Measurements from ENCODE around the gene PLXNA4.

PLXNA4 gene

GRCh38 chr7:132197772-132198171 lies 378.5 kb downstream of the PLXNA4 start:
- no peak overlapping the region for H4K91ac ChIP-seq (ENCODE audit: low read length)
- DNase-seq, result no peak
- H2BK12ac ChIP-seq (ENCODE audit: low read length in 2 of 2), result no peak overlapping the region
- H3K4me3 ChIP-seq (ENCODE audit: insufficient read depth in 1 of 2, low read depth in 1 of 2, low read length in 2 of 2), result no peak overlapping the region
- no peaks in the 10 kb centered on the region for H3K4me1 ChIP-seq (ENCODE audit: control insufficient read depth, insufficient read depth, low read depth, low read length)
- H2BK15ac ChIP-seq (ENCODE audit: low read depth, poor library complexity, severe bottlenecking), result no peak overlapping the region
- H3K9ac ChIP-seq (ENCODE audit: low read length), result no peak overlapping the region
- H2BK120ac ChIP-seq (ENCODE audit: low read depth, low read length), result no peak overlapping the region
- peaks cover 0 to 70% of the 10 kb centered on the region in 2 experiments for H3K36me3 ChIP-seq (ENCODE audit: control insufficient read depth in 1 of 2, insufficient read depth in 2 of 2, low read depth in 1 of 2, low read length in 2 of 2)
- H3K18ac ChIP-seq (ENCODE audit: low read depth in 1 of 2, low read length in 2 of 2), result no peak overlapping the region
- H3K79me1 ChIP-seq (replicated peaks; ENCODE audit: low read length, poor library complexity, severe bottlenecking), result no peaks in the 10 kb centered on the region
- H3K9me3 ChIP-seq (ENCODE audit: control insufficient read depth, low read length), result no peaks in the 10 kb centered on the region
- 100% methylated on average over 1 of the region's 2 CpGs for WGBS
- no peak overlapping the region for H3K4me2 ChIP-seq (ENCODE audit: low read length, poor library complexity, severe bottlenecking)
- H3K27ac ChIP-seq (ENCODE audit: low read length, poor library complexity, severe bottlenecking), result no peak overlapping the region
- H2AK5ac ChIP-seq (ENCODE audit: low read length, severe bottlenecking), result no peak overlapping the region
- no peak overlapping the region for H3K14ac ChIP-seq (ENCODE audit: low read length in 2 of 2)
- no peak overlapping the region for H3K23ac ChIP-seq (ENCODE audit: low read length in 2 of 2)
- H2AFZ ChIP-seq (ENCODE audit: low read depth, low read length), result no peak overlapping the region
- no peaks in the 10 kb centered on the region for H3K27me3 ChIP-seq (ENCODE audit: control insufficient read depth in 1 of 2, insufficient read depth in 1 of 2, low read length in 2 of 2)
- no peak overlapping the region for H4K8ac ChIP-seq (ENCODE audit: low read length)
- H2BK5ac ChIP-seq (ENCODE audit: low read depth, low read length, poor library complexity, severe bottlenecking), result no peak overlapping the region
- no peak overlapping the region for H3K4ac ChIP-seq (ENCODE audit: low read depth in 1 of 2, low read length in 2 of 2)

GRCh38 chr7:132193898-132194297 lies 382.4 kb downstream of the PLXNA4 start:
- Histone ChIP-seq H2BK5ac (ENCODE audit: low read depth, low read length, poor library complexity, severe bottlenecking) (no peak overlapping the region), H2AK5ac (ENCODE audit: low read length, severe bottlenecking) (no peak overlapping the region), H3K79me1 (replicated peaks; ENCODE audit: low read length, poor library complexity, severe bottlenecking) (no peaks in the 10 kb centered on the region), H2BK12ac (ENCODE audit: low read length in 2 of 2) (no peak overlapping the region), H2AFZ (ENCODE audit: low read depth, low read length) (no peak overlapping the region), H3K4me3 (ENCODE audit: insufficient read depth in 1 of 2, low read depth in 1 of 2, low read length in 2 of 2) (no peak overlapping the region), H4K91ac (ENCODE audit: low read length) (no peak overlapping the region), H3K18ac (ENCODE audit: low read depth in 1 of 2, low read length in 2 of 2) (no peak overlapping the region), H3K4me2 (ENCODE audit: low read length, poor library complexity, severe bottlenecking) (no peak overlapping the region), H3K36me3 (ENCODE audit: control insufficient read depth in 1 of 2, insufficient read depth in 2 of 2, low read depth in 1 of 2, low read length in 2 of 2) (peaks cover 0 to 55% of the 10 kb centered on the region in 2 experiments), H3K27me3 (ENCODE audit: control insufficient read depth in 1 of 2, insufficient read depth in 1 of 2, low read length in 2 of 2) (no peaks in the 10 kb centered on the region), H3K9ac (ENCODE audit: low read length) (no peak overlapping the region), H3K4me1 (ENCODE audit: control insufficient read depth, insufficient read depth, low read depth, low read length) (no peaks in the 10 kb centered on the region), H3K4ac (ENCODE audit: low read depth in 1 of 2, low read length in 2 of 2) (no peak overlapping the region), H3K14ac (ENCODE audit: low read length in 2 of 2) (no peak overlapping the region), H3K9me3 (ENCODE audit: control insufficient read depth, low read length) (no peaks in the 10 kb centered on the region), H2BK15ac (ENCODE audit: low read depth, poor library complexity, severe bottlenecking) (no peak overlapping the region), H3K27ac (ENCODE audit: low read length, poor library complexity, severe bottlenecking) (no peak overlapping the region), H2BK120ac (ENCODE audit: low read depth, low read length) (no peak overlapping the region), H4K8ac (ENCODE audit: low read length) (no peak overlapping the region), H3K23ac (ENCODE audit: low read length in 2 of 2) (no peak overlapping the region)
- no peak for DNase-seq
- WGBS, result 80% methylated on average over 5 of the region's 5 CpGs

GRCh38 chr7:132192809-132193208 lies 383.5 kb downstream of the PLXNA4 start:
- no peak for DNase-seq
- no peak overlapping the region for H2BK12ac ChIP-seq (ENCODE audit: low read length in 2 of 2)

GRCh38 chr7:132191418-132191817 lies 384.9 kb downstream of the PLXNA4 start:
- H3K9me3 ChIP-seq (ENCODE audit: control insufficient read depth, low read length), result peaks cover 10% of the 10 kb centered on the region
- H2AK5ac ChIP-seq (ENCODE audit: low read length, severe bottlenecking), result no peak overlapping the region
- H3K14ac ChIP-seq (ENCODE audit: low read length in 2 of 2), result no peak overlapping the region
- H4K8ac ChIP-seq (ENCODE audit: low read length), result no peak overlapping the region
- no peak overlapping the region for H3K9ac ChIP-seq (ENCODE audit: low read length)
- no peak overlapping the region for H2AFZ ChIP-seq (ENCODE audit: low read depth, low read length)
- no peak overlapping the region for H3K18ac ChIP-seq (ENCODE audit: low read depth in 1 of 2, low read length in 2 of 2)
- no peak overlapping the region for H3K4me3 ChIP-seq (ENCODE audit: insufficient read depth in 1 of 2, low read depth in 1 of 2, low read length in 2 of 2)
- no peaks in the 10 kb centered on the region for H3K4me1 ChIP-seq (ENCODE audit: control insufficient read depth, insufficient read depth, low read depth, low read length)
- H2BK5ac ChIP-seq (ENCODE audit: low read depth, low read length, poor library complexity, severe bottlenecking), result no peak overlapping the region
- H2BK12ac ChIP-seq (ENCODE audit: low read length in 2 of 2), result no peak overlapping the region
- H4K91ac ChIP-seq (ENCODE audit: low read length), result no peak overlapping the region
- H2BK15ac ChIP-seq (ENCODE audit: low read depth, poor library complexity, severe bottlenecking), result no peak overlapping the region
- 67% methylated on average over 2 of the region's 3 CpGs for WGBS
- H3K23ac ChIP-seq (ENCODE audit: low read length in 2 of 2), result no peak overlapping the region
- H3K79me1 ChIP-seq (replicated peaks; ENCODE audit: low read length, poor library complexity, severe bottlenecking), result no peaks in the 10 kb centered on the region
- H3K4me2 ChIP-seq (ENCODE audit: low read length, poor library complexity, severe bottlenecking), result no peak overlapping the region
- H2BK120ac ChIP-seq (ENCODE audit: low read depth, low read length), result no peak overlapping the region
- no peak overlapping the region for H3K27ac ChIP-seq (ENCODE audit: low read length, poor library complexity, severe bottlenecking)
- H3K4ac ChIP-seq (ENCODE audit: low read depth in 1 of 2, low read length in 2 of 2), result no peak overlapping the region
- H3K36me3 ChIP-seq (ENCODE audit: control insufficient read depth in 1 of 2, insufficient read depth in 2 of 2, low read depth in 1 of 2, low read length in 2 of 2), result peaks cover 0 to 48% of the 10 kb centered on the region in 2 experiments
- no peaks in the 10 kb centered on the region for H3K27me3 ChIP-seq (ENCODE audit: control insufficient read depth in 1 of 2, insufficient read depth in 1 of 2, low read length in 2 of 2)
- no peak for DNase-seq

More at GRCh38 chr7:132192809-132193208, 383.5 kb downstream of the PLXNA4 start:
- Histone ChIP-seq H3K4me1 (ENCODE audit: control insufficient read depth, insufficient read depth, low read depth, low read length) (no peaks in the 10 kb centered on the region), H4K8ac (ENCODE audit: low read length) (no peak overlapping the region), H3K4me2 (ENCODE audit: low read length, poor library complexity, severe bottlenecking) (no peak overlapping the region), H2BK5ac (ENCODE audit: low read depth, low read length, poor library complexity, severe bottlenecking) (no peak overlapping the region), H3K18ac (ENCODE audit: low read depth in 1 of 2, low read length in 2 of 2) (no peak overlapping the region), H2AFZ (ENCODE audit: low read depth, low read length) (no peak overlapping the region), H3K9me3 (ENCODE audit: control insufficient read depth, low read length) (no peaks in the 10 kb centered on the region), H3K79me1 (replicated peaks; ENCODE audit: low read length, poor library complexity, severe bottlenecking) (no peaks in the 10 kb centered on the region), H3K14ac (ENCODE audit: low read length in 2 of 2) (no peak overlapping the region), H3K36me3 (ENCODE audit: control insufficient read depth in 1 of 2, insufficient read depth in 2 of 2, low read depth in 1 of 2, low read length in 2 of 2) (peaks cover 0 to 46% of the 10 kb centered on the region in 2 experiments), H2BK15ac (ENCODE audit: low read depth, poor library complexity, severe bottlenecking) (no peak overlapping the region), H3K23ac (ENCODE audit: low read length in 2 of 2) (no peak overlapping the region), H3K27ac (ENCODE audit: low read length, poor library complexity, severe bottlenecking) (no peak overlapping the region), H3K4ac (ENCODE audit: low read depth in 1 of 2, low read length in 2 of 2) (no peak overlapping the region), H2AK5ac (ENCODE audit: low read length, severe bottlenecking) (no peak overlapping the region), H3K27me3 (ENCODE audit: control insufficient read depth in 1 of 2, insufficient read depth in 1 of 2, low read length in 2 of 2) (no peaks in the 10 kb centered on the region), H3K9ac (ENCODE audit: low read length) (no peak overlapping the region), H2BK120ac (ENCODE audit: low read depth, low read length) (no peak overlapping the region), H3K4me3 (ENCODE audit: insufficient read depth in 1 of 2, low read depth in 1 of 2, low read length in 2 of 2) (no peak overlapping the region), H4K91ac (ENCODE audit: low read length) (no peak overlapping the region)
